Chondrocyte (in vitro differentiated cells): Measurements from ENCODE around the gene CDHR4. TPM values are rescaled to one million over a fixed set of nuclear protein-coding genes. Genes with fewer than 3 reads are reported as not detected.
A peak's percentile ranks its signal among the peaks of the same experiment; 100 is the strongest.

ENCODE experiments used
- DNase-seq: peaks from one replicate; pipeline ENCODE4 v3.0.0; 2021; ENCODE audit warnings: mixed read lengths, low spot score
- H3K27ac Mint-ChIP-seq: one replicate; pipeline ENCODE4 v1.8.0; 2021; ENCODE audit warnings: mild to moderate bottlenecking, moderate library complexity, mixed read lengths; ENCODE audit not compliant: unreplicated experiment
- H3K27me3 Mint-ChIP-seq: 2 replicates; pipeline ENCODE4 v1.8.0; 2021; ENCODE audit warnings: low read depth, mixed read lengths
- H3K36me3 Mint-ChIP-seq: 2 replicates; pipeline ENCODE4 v1.8.0; 2021; ENCODE audit warnings: low read depth, mixed read lengths
- H3K4me1 Mint-ChIP-seq: 2 replicates; pipeline ENCODE4 v1.8.0; 2021; ENCODE audit warnings: low read depth, mild to moderate bottlenecking, mixed read lengths
- H3K4me3 Mint-ChIP-seq: one replicate; pipeline ENCODE4 v1.8.0; 2021; ENCODE audit warnings: mild to moderate bottlenecking, moderate library complexity, mixed read lengths; ENCODE audit not compliant: unreplicated experiment
- H3K9me3 Mint-ChIP-seq: 2 replicates; pipeline ENCODE4 v1.8.0; 2021; ENCODE audit warnings: low read depth, mixed read lengths
- CTCF ChIP-seq: fragments of 200-600 bp; sonication (generic); IDR thresholded peaks from 2 replicates; pipeline ENCODE4 v1.5.0; 2021; ENCODE audit warnings: antibody characterized with exemption, mild to moderate bottlenecking, moderate library complexity
- total RNA-seq: library from RNA; stranded (reverse); gene quantifications from 3 replicates; pipeline ENCODE4 v1.2.1, GENCODE V29; 2021

Gene CDHR4
- total RNA-seq, 1 donor from 2014 or later: not detected

GRCh38 chr3:49793486-49794085 is 6.1 kb downstream of the CDHR4 start:
- DNase-seq: peak; percentile 71
- Mint-ChIP-seq H3K4me1 (no peaks in the 10 kb centered on the region), H3K27ac (no peak overlapping the region), H3K36me3 (no peaks in the 10 kb centered on the region), H3K4me3 (no peak overlapping the region), H3K9me3 (no peaks in the 10 kb centered on the region), H3K27me3 (no peaks in the 10 kb centered on the region)
- no peak for TF ChIP-seq CTCF

GRCh38 chr3:49792371-49793150 is 7.1 kb downstream of the CDHR4 start:
- Mint-ChIP-seq H3K27ac (no peak overlapping the region), H3K27me3 (no peaks in the 10 kb centered on the region), H3K4me3 (no peak overlapping the region), H3K4me1 (no peaks in the 10 kb centered on the region), H3K9me3 (no peaks in the 10 kb centered on the region), H3K36me3 (no peaks in the 10 kb centered on the region)
- peak; percentile 57 for DNase-seq
- no peak for TF ChIP-seq CTCF

- H3K36me3 Mint-ChIP-seq: no peaks in the 10 kb centered on the region
- TF ChIP-seq CTCF: no peak
- no peak overlapping the region for H3K27ac Mint-ChIP-seq
- no peaks in the 10 kb centered on the region for H3K27me3 Mint-ChIP-seq
- H3K4me1 Mint-ChIP-seq: peaks cover 7% of the 10 kb centered on the region
- no peak overlapping the region for H3K4me3 Mint-ChIP-seq
- H3K9me3 Mint-ChIP-seq: no peaks in the 10 kb centered on the region
- DNase-seq: peak; percentile 33
Measured at GRCh38 chr3:49791571-49791970, 8.1 kb downstream of the CDHR4 start.

- H3K4me3 Mint-ChIP-seq: no peak overlapping the region
- no peak for TF ChIP-seq CTCF
- H3K27me3 Mint-ChIP-seq: no peaks in the 10 kb centered on the region
- no peaks in the 10 kb centered on the region for H3K9me3 Mint-ChIP-seq
- H3K36me3 Mint-ChIP-seq: no peaks in the 10 kb centered on the region
- DNase-seq: peak; percentile 54
- H3K4me1 Mint-ChIP-seq: peaks cover 9% of the 10 kb centered on the region
- H3K27ac Mint-ChIP-seq: no peak overlapping the region
Measured at GRCh38 chr3:49790626-49791411, 8.9 kb downstream of the CDHR4 start.

- Mint-ChIP-seq H3K4me1 (peaks cover 24% of the 10 kb centered on the region), H3K27ac (no peak overlapping the region), H3K27me3 (no peaks in the 10 kb centered on the region), H3K9me3 (no peaks in the 10 kb centered on the region), H3K36me3 (peaks cover 1% of the 10 kb centered on the region), H3K4me3 (no peak overlapping the region)
- TF ChIP-seq CTCF: no peak
- DNase-seq: peak; percentile 26
Measured at GRCh38 chr3:49788056-49788455, 11.6 kb downstream of the CDHR4 start.
